Stomach (tissue), 9 donors: ENCODE results near the gene FGR. TPM values are rescaled to one million over a fixed set of nuclear protein-coding genes. Genes with fewer than 3 reads are reported as not detected.
A peak's percentile ranks its signal among the peaks of the same experiment; 100 is the strongest.

ENCODE experiments used
- DNase-seq, 2 donors: peaks; one replicate each; pipeline versions ENCODE4 v3.0.0 to v3.0.0-alpha.2; 2013 to 2019
- H3K27ac ChIP-seq, 5 donors: fragments of 200-600 bp in 4 of 5; sonication (generic) in 4 of 5; one replicate each; pipeline ENCODE4 v1.5.1; 2013 to 2019; ENCODE audit warnings: mild to moderate bottlenecking in 1 of 5, moderate library complexity in 1 of 5
- H3K27me3 ChIP-seq, 3 donors: fragments of 200-600 bp; sonication (generic); one replicate each; pipeline ENCODE4 v1.5.1; 2017 to 2019; ENCODE audit warnings: mixed run types in 1 of 3
- H3K36me3 ChIP-seq, 4 donors: fragments of 200-600 bp; sonication (generic); 1 replicate in 3 of 4; 2 replicates in 1 of 4; pipeline ENCODE4 v1.5.1; 2016 to 2019
- H3K4me1 ChIP-seq, 4 donors: fragments of 200-600 bp; sonication (generic); one replicate each; pipeline ENCODE4 v1.5.1; 2016 to 2019
- H3K4me3 ChIP-seq, 4 donors: fragments of 200-600 bp; sonication (generic) in 3 of 4; one replicate each; pipeline ENCODE4 v1.5.1; 2016 to 2019; ENCODE audit warnings: mild to moderate bottlenecking in 1 of 4
- H3K9me3 ChIP-seq, 4 donors: fragments of 200-600 bp; sonication (generic); one replicate each; pipeline ENCODE4 v1.5.1; 2016 to 2019
- CTCF ChIP-seq, 7 experiments: fragments of 450-650 bp in 4 of 7; fragments of 200-600 bp in 3 of 7; sonication (generic) in 3 of 7; IDR thresholded peaks; one replicate each; pipeline ENCODE4 v1.5.1; 2016 to 2019; ENCODE audit warnings: antibody characterized with exemption in 7 of 7, control low read depth in 2 of 7, mild to moderate bottlenecking in 1 of 7
- EP300 ChIP-seq: sonication (generic); formaldehyde crosslinking; IDR thresholded peaks from one replicate; pipeline ENCODE4 v1.6.1; 2017; ENCODE audit warnings: antibody characterized with exemption
- POLR2A ChIP-seq, 4 donors: fragments of 450-650 bp; IDR thresholded peaks; one replicate each; pipeline ENCODE4 v1.6.1; 2016; ENCODE audit warnings: antibody characterized with exemption in 4 of 4, control low read depth in 2 of 4, mild to moderate bottlenecking in 1 of 4, moderate library complexity in 1 of 4
- POLR2AphosphoS5 ChIP-seq, 3 donors: sonication (generic); formaldehyde crosslinking; IDR thresholded peaks; one replicate each; pipeline ENCODE4 v1.6.1; 2016; ENCODE audit warnings: antibody characterized with exemption in 3 of 3
- WGBS, 5 donors: extraction: QIAGEN DNeasy Blood & Tissue Kit in 3 of 5; methylation state at CpG; one replicate each; pipeline versions ENCODE4 v1.1.5 to v1.1.7; 2013 to 2018; 5-methylcytosine and 5-hydroxymethylcytosine counted together
- intact Hi-C: fragments of 100-400 bp; cut with DNase I; formaldehyde crosslinking; loops from one replicate; pipeline ENCODE4 v1.15.1; 2023; ENCODE audit warnings: low total_unique reads
- polyA plus RNA-seq, 3 donors: library from polyadenylated mRNA; stranded (reverse); fragments of 200-250 nt; gene quantifications; one replicate each; pipeline ENCODE4 v1.2.3, GENCODE V29; 2013
- total RNA-seq, 5 donors: library from RNA; depleted of rRNA; stranded (reverse); fragments of >200 nt; gene quantifications; one replicate each; pipeline versions ENCODE4 v1.1.0 to v1.2.3, GENCODE V29; 2014 to 2016
- donor health status: healthy with polysubstance abuse.
- donor health status: Bipolar disorder and iron deficiency.
- donor health status: healthy.

Gene FGR
- total and polyA plus RNA-seq, 8 donors, result 3.1 to 9.9 (median 6.8) TPM; not detected in 2

- intact Hi-C loops, result no loop called here
- peaks cover 90 to 100% (median 96%) of the 10 kb centered on the region in 4 donors for H3K4me1 ChIP-seq
- H3K9me3 ChIP-seq, result no peaks in the 10 kb centered on the region
- peaks cover 0 to 22% (median 0%) of the 10 kb centered on the region in 4 donors for H3K36me3 ChIP-seq
- peak overlapping the region in 2 of 5 donors; percentile 8 to 96 for H3K27ac ChIP-seq
- no peak for DNase-seq
- TF ChIP-seq POLR2A (IDR thresholded peaks at IDR 0.05) (no peak), POLR2AphosphoS5 (IDR thresholded peaks at IDR 0.05) (no peak), EP300 (no peak), CTCF (IDR thresholded peaks at IDR 0.05) (no peak)
- WGBS, 5 donors, result 58 to 69% (median 68%) methylated on average over 4 of the region's 4 CpGs
- no peak overlapping the region for H3K4me3 ChIP-seq
- no peaks in the 10 kb centered on the region for H3K27me3 ChIP-seq
These were observed 38.0 kb downstream of the FGR start for GRCh38 chr1:27596986-27597385.

DNA sequence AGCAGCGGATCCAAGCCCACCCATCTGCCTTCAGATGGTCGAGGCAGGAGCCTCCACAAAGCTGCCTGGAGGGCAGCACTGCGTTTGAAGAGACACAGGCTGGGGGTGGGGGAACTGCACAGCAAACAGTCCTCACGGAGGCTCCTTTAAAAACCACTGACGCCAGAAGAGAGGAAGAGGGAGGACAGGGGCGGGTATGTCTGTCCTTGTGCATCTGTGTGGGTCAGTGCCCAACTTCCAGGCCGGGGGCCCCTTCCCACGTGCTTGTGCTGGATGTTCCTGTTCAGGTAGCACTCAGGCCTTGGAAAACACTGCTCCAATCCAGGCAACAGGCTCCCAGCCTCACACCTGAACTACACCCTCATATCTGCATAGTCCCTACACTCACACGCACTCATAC is 38.7 kb downstream of the FGR start:
- peak in 1 of 2 donors; percentile 24 for DNase-seq
- 49 to 71% (median 66%) methylated on average over 8 to 9 of the region's 9 CpGs for WGBS, 5 donors
- no peaks in the 10 kb centered on the region for H3K9me3 ChIP-seq
- H3K4me1 ChIP-seq, result peaks cover 90 to 100% (median 96%) of the 10 kb centered on the region in 4 donors
- no peak overlapping the region for H3K4me3 ChIP-seq
- intact Hi-C loops, result no loop called here
- peaks cover 0 to 22% (median 0%) of the 10 kb centered on the region in 4 donors for H3K36me3 ChIP-seq
- H3K27me3 ChIP-seq, result no peaks in the 10 kb centered on the region
- H3K27ac ChIP-seq, result peak overlapping the region in 3 of 5 donors; percentile 20 to 63 (median 44)
- no peak for TF ChIP-seq EP300
- TF ChIP-seq CTCF (IDR thresholded peaks at IDR 0.05), result no peak
- no peak for TF ChIP-seq POLR2A (IDR thresholded peaks at IDR 0.05)
- no peak for TF ChIP-seq POLR2AphosphoS5 (IDR thresholded peaks at IDR 0.05)

DNA sequence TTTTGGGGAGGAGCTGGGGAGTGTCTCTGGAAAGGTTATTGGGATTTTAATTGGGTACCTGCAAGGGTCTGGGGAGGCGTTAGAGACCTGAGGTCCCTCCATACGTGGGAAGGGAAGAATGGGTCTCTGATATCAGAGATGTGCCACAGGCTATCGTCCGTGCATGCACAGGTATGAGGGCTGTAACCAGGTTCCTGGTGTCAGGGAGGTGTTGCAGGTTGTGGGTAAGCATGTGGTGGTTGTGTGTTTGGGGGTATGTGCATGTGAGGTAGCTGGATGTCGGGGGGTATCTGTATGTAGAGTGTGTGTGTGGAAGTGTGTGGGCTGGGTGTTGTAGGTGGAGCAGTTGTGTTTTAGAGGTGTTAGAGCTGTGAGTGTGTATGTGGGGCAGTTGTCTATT is 39.4 kb downstream of the FGR start:
- peaks cover 90 to 100% (median 96%) of the 10 kb centered on the region in 4 donors for H3K4me1 ChIP-seq
- no peaks in the 10 kb centered on the region for H3K9me3 ChIP-seq
- H3K4me3 ChIP-seq, result no peak overlapping the region
- no peak for DNase-seq
- peak overlapping the region in 2 of 5 donors; percentile 63 to 74 for H3K27ac ChIP-seq
- peaks cover 0 to 22% (median 0%) of the 10 kb centered on the region in 4 donors for H3K36me3 ChIP-seq
- intact Hi-C loops, result no loop called here
- TF ChIP-seq CTCF (IDR thresholded peaks at IDR 0.05) (no peak), POLR2A (IDR thresholded peaks at IDR 0.05) (no peak), EP300 (no peak), POLR2AphosphoS5 (IDR thresholded peaks at IDR 0.05) (no peak)
- H3K27me3 ChIP-seq, result no peaks in the 10 kb centered on the region
- WGBS, 5 donors, result 64 to 80% (median 75%) methylated on average over 5 of the region's 5 CpGs

GRCh38 chr1:27594564-27595510 is 40.1 kb downstream of the FGR start:
- intact Hi-C loops, result no loop called here
- Histone ChIP-seq H3K4me1 (peaks cover 90 to 100% (median 96%) of the 10 kb centered on the region in 4 donors), H3K27me3 (no peaks in the 10 kb centered on the region), H3K4me3 (no peak overlapping the region), H3K36me3 (peaks cover 0 to 22% (median 0%) of the 10 kb centered on the region in 4 donors), H3K9me3 (no peaks in the 10 kb centered on the region), H3K27ac (peak overlapping the region in 3 of 5 donors; percentile 27 to 74 (median 63))
- 65 to 80% (median 75%) methylated on average over 17 of the region's 17 CpGs for WGBS, 5 donors
- DNase-seq, result no peak
- no peak for TF ChIP-seq EP300
- no peak for TF ChIP-seq POLR2AphosphoS5 (IDR thresholded peaks at IDR 0.05)
- no peak for TF ChIP-seq CTCF (IDR thresholded peaks at IDR 0.05)
- TF ChIP-seq POLR2A (IDR thresholded peaks at IDR 0.05), result no peak
